ENCODE measurements around the gene CYTH4. TPM values are rescaled to one million over a fixed set of nuclear protein-coding genes. Genes with fewer than 3 reads are reported as not detected.

The CYTH4 gene
- total and polyA plus RNA-seq, 3 experiments from 2014 or later, result 23.1 to 80.2 (median 24.7) TPM

DNA sequence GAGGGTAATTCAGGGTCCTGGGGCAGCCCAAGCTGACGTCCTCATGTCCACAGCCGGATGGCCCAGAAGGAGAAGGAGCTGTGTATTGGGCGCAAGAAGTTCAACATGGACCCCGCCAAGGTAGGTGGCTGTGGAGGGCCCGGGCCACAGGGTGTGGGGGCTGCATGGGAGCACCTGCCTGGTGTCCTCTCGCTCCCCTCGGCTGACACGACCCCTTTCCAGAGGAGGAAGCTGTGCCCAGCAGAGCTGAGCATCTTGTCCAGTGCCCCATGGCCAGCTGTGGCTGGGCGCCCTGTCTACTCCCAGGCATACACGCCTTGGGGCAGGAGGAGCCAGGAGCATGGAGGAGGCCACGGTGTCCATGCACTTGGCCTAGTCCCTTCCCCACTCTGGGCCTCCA is 13.6 kb downstream of the CYTH4 start:
- H3K9me3 Mint-ChIP-seq, result no peaks in the 10 kb centered on the region
- peaks cover 13 to 97% (median 16%) of the 10 kb centered on the region in 3 donors for H3K36me3 Mint-ChIP-seq
- ChIA-PET POLR2A (no interaction called here), CTCF (interaction anchor here (1.2 kb wide), 1 partner anchor 271 kb away, joined by 3 read pairs; no protein-coding TSS in a partner anchor)
- DNase-seq, result no peak
- H3K27me3 ChIP-seq (ENCODE audit: insufficient read depth, low read length, poor library complexity, severe bottlenecking), result no peaks in the 10 kb centered on the region
- H3K4me1 ChIP-seq (ENCODE audit: insufficient read depth, low read length), result peaks cover 53% of the 10 kb centered on the region
- peaks cover 58 to 81% (median 65%) of the 10 kb centered on the region in 3 donors for H3K4me1 Mint-ChIP-seq
- no peak overlapping the region for H3K4me3 ChIP-seq (ENCODE audit: low read length)
- H3K27ac ChIP-seq (ENCODE audit: low read depth, low read length), result no peak overlapping the region
- H3K4me3 Mint-ChIP-seq, result no peak overlapping the region
- peak overlapping the region in 2 of 8 donors; percentile 74 to 86 for H3K27ac Mint-ChIP-seq
- peaks cover 0 to 3% of the 10 kb centered on the region in 2 donors for H3K27me3 Mint-ChIP-seq
- peaks cover 59% of the 10 kb centered on the region for H3K36me3 ChIP-seq (ENCODE audit: insufficient read depth, low read length)
- H3K9me3 ChIP-seq (ENCODE audit: low read length), result no peaks in the 10 kb centered on the region

DNA sequence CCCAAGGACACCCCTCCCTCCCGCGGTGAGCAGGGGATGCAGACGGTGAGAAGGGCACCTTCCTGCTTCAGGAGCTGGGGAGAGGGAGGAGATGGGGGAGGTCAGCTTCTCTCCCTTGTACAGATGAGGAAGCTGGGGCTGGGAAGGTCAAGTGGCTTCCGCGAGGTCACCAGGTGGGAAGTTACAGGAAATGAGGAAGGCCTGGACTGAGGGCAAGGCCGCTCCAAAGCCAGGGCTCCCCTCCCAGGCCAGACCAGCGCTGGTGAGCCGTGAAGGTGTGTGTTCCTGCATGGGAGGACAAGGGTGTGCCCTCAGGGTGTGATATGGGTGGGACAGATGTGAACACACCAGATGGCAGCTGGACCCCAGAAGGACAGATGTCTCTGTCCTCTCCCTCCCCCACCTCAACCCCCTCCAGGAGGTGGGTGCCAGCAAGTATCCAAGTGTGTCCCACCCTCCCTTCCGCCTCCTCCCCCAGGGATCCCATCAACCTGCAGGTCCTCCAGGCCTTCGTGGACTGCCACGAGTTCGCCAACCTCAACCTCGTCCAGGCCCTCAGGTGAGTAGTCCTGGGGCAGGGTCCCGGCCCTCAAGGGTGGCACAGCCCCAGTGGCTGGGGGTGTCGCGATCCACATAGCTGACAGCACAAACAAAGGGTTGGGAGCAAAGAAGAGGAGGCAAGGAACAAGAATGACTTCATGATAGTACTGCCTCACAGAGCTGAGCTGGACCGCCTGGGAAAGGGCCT is 16.6 kb downstream of the CYTH4 start:
- peak overlapping the region in 7 of 8 donors; percentile 35 to 95 (median 89) for H3K27ac Mint-ChIP-seq

DNA sequence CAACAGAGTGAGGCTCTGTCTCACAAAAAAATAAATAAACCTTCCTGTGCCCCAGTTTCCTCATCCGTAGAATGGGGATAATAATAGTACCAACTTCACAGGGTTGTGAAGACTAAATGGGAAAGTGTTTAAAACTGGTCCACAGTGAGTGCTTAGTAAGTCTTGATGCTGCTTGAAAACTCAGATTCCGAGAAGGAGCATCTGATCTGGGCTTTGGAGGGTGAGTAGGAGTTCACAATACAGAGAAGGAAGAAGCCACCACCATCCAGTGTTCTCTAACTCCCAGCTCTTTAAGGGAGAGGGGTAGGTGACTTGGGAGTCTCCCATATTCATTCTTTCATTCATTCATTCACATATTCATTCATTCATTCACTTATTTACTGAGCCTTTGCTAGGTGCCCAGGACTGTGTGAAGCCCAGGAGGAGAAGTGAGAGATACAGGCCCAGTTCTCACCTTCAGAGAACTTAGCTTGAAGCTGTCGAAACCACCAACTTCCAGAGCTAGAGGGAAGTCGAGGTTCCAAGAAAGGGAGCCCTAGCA is 17.7 kb downstream of the CYTH4 start:
- POLR2A ChIA-PET, result interaction anchor here (0.6 to 2.5 kb wide), 6 partner anchors 9 to 524 kb away, joined by 3 to 9 read pairs (median 6); partner anchors contain the start of genes CYTH4 and IFT27
- Histone ChIP-seq H3K36me3 (ENCODE audit: insufficient read depth, low read length) (peaks cover 58% of the 10 kb centered on the region), H3K9me3 (ENCODE audit: low read length) (no peaks in the 10 kb centered on the region), H3K27ac (ENCODE audit: low read depth, low read length) (peak overlapping the region; percentile 12), H3K4me3 (ENCODE audit: low read length) (peak overlapping the region; percentile 29), H3K4me1 (ENCODE audit: insufficient read depth, low read length) (peaks cover 80% of the 10 kb centered on the region), H3K27me3 (ENCODE audit: insufficient read depth, low read length, poor library complexity, severe bottlenecking) (no peaks in the 10 kb centered on the region)
- Mint-ChIP-seq H3K4me1 (peaks cover 53 to 83% (median 66%) of the 10 kb centered on the region in 3 donors), H3K9me3 (no peaks in the 10 kb centered on the region), H3K27ac (peak overlapping the region; percentile 78 to 99 (median 94)), H3K36me3 (peaks cover 9 to 93% (median 18%) of the 10 kb centered on the region in 3 donors), H3K4me3 (peak overlapping the region in 6 of 7 donors; percentile 53 to 77 (median 76)), H3K27me3 (peaks cover 0 to 3% of the 10 kb centered on the region in 2 donors)
- CTCF ChIA-PET, result interaction anchor here (1.0 to 2.8 kb wide), 4 partner anchors 10 to 32 kb away, joined by 3 to 10 read pairs (median 4); no protein-coding TSS in a partner anchor
- no peak for DNase-seq

More for the DNA sequence above, 16.6 kb downstream of the CYTH4 start:
- H3K4me1 ChIP-seq (ENCODE audit: insufficient read depth, low read length), result peaks cover 77% of the 10 kb centered on the region
- peaks cover 9 to 94% (median 16%) of the 10 kb centered on the region in 3 donors for H3K36me3 Mint-ChIP-seq
- CTCF ChIA-PET, result interaction anchor here (1.0 to 2.8 kb wide), 2 partner anchors 11 to 13 kb away, joined by 3 to 10 read pairs; no protein-coding TSS in a partner anchor
- H3K27me3 ChIP-seq (ENCODE audit: insufficient read depth, low read length, poor library complexity, severe bottlenecking), result no peaks in the 10 kb centered on the region
- no peak overlapping the region for H3K4me3 Mint-ChIP-seq
- no peak overlapping the region for H3K4me3 ChIP-seq (ENCODE audit: low read length)
- POLR2A ChIA-PET, result interaction anchor here (0.6 to 2.5 kb wide), 3 partner anchors 15 to 17 kb away, joined by 4 to 9 read pairs (median 4); partner anchors contain the start of gene CYTH4
- peaks cover 51 to 80% (median 62%) of the 10 kb centered on the region in 3 donors for H3K4me1 Mint-ChIP-seq
- H3K27ac ChIP-seq (ENCODE audit: low read depth, low read length), result no peak overlapping the region
- no peaks in the 10 kb centered on the region for H3K9me3 Mint-ChIP-seq
- peaks cover 54% of the 10 kb centered on the region for H3K36me3 ChIP-seq (ENCODE audit: insufficient read depth, low read length)
- DNase-seq, result no peak
- no peaks in the 10 kb centered on the region for H3K9me3 ChIP-seq (ENCODE audit: low read length)
- H3K27me3 Mint-ChIP-seq, result peaks cover 0 to 3% of the 10 kb centered on the region in 2 donors

DNA sequence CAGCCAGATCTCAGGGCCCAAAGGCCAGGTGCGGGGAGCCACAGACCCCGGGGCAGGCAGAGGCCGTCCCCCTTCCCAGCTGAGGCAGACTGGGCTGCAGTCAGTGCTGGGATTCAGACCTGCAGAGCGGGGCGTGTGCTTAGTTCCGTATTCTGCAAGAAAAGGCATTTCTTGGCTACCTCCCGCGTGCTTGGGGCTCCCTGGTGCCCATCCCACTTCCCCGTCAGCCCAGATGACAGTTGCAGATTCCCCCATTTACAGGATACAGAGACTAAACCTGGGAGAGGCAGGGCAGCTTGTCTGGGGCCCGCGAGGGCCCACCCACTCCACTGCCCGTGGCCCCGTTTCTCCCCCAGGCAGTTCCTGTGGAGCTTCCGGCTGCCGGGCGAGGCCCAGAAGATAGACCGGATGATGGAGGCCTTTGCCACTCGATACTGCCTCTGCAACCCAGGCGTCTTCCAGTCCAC is 18.3 kb downstream of the CYTH4 start:
- Mint-ChIP-seq H3K4me1 (peaks cover 55 to 83% (median 72%) of the 10 kb centered on the region in 3 donors), H3K9me3 (no peaks in the 10 kb centered on the region), H3K27me3 (peaks cover 0 to 3% of the 10 kb centered on the region in 2 donors), H3K27ac (peak overlapping the region; percentile 78 to 99 (median 94)), H3K36me3 (peaks cover 9 to 93% (median 19%) of the 10 kb centered on the region in 3 donors), H3K4me3 (peak overlapping the region in 6 of 7 donors; percentile 53 to 77 (median 76))
- POLR2A ChIA-PET, result interaction anchor here (0.6 to 2.5 kb wide), 6 partner anchors 9 to 524 kb away, joined by 3 to 9 read pairs (median 6); partner anchors contain the start of genes CYTH4 and IFT27
- peak overlapping the region; percentile 12 for H3K27ac ChIP-seq (ENCODE audit: low read depth, low read length)
- no peaks in the 10 kb centered on the region for H3K27me3 ChIP-seq (ENCODE audit: insufficient read depth, low read length, poor library complexity, severe bottlenecking)
- H3K4me3 ChIP-seq (ENCODE audit: low read length), result peak overlapping the region; percentile 32
- peaks cover 80% of the 10 kb centered on the region for H3K4me1 ChIP-seq (ENCODE audit: insufficient read depth, low read length)
- peak; percentile 29 to 57 (median 47) for DNase-seq
- H3K9me3 ChIP-seq (ENCODE audit: low read length), result no peaks in the 10 kb centered on the region
- CTCF ChIA-PET, result interaction anchor here (1.0 to 2.8 kb wide), 4 partner anchors 10 to 34 kb away, joined by 3 to 10 read pairs (median 4); no protein-coding TSS in a partner anchor
- peaks cover 58% of the 10 kb centered on the region for H3K36me3 ChIP-seq (ENCODE audit: insufficient read depth, low read length)

DNA sequence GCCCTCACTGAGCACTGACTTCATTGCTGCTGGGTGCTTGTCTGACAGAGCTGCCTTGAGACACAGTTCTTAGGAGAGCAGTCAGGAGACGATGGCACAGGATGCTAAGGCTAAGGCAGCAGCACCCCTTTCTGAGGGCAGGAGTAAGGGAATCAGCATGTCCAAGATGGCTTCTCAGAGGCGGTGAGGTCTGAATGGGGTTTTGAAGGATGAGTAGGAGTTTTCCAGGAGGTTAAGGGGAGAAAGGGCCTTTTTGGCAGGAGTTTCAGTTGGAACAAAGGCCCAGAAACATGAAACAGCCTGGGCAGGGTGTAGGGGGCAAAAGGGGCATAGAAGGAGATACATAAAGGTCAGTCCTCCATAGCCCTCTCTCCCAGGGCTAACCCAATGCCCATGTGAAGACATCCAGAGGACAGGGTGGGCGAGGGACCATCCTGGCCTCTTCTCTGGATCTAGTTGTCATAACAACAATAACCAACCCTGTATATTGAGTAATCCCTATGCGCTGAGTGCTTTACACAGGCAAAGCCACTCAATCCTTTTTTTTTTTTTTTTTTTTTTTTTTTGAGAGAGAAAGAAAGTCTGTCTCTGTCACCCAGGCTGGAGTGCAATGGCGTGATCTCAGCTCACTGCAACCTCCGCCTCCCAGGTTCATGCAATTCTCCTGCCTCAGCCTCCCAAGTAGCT is 19.0 kb downstream of the CYTH4 start:
- Histone ChIP-seq H3K27me3 (ENCODE audit: insufficient read depth, low read length, poor library complexity, severe bottlenecking) (no peaks in the 10 kb centered on the region), H3K4me3 (ENCODE audit: low read length) (peak overlapping the region; percentile 32), H3K4me1 (ENCODE audit: insufficient read depth, low read length) (peaks cover 88% of the 10 kb centered on the region), H3K36me3 (ENCODE audit: insufficient read depth, low read length) (peaks cover 51% of the 10 kb centered on the region), H3K27ac (ENCODE audit: low read depth, low read length) (peak overlapping the region; percentile 12), H3K9me3 (ENCODE audit: low read length) (no peaks in the 10 kb centered on the region)
- H3K4me1 Mint-ChIP-seq, result peaks cover 62 to 87% (median 79%) of the 10 kb centered on the region in 3 donors
- CTCF ChIA-PET, result interaction anchor here (1.0 to 2.8 kb wide), 4 partner anchors 9 to 35 kb away, joined by 3 to 10 read pairs (median 3); no protein-coding TSS in a partner anchor
- no peak for DNase-seq
- no peaks in the 10 kb centered on the region for H3K9me3 Mint-ChIP-seq
- POLR2A ChIA-PET, result interaction anchor here (1.3 to 2.5 kb wide), 3 partner anchors 8 to 19 kb away, joined by 6 to 9 read pairs (median 7); partner anchors contain the start of gene CYTH4
- H3K36me3 Mint-ChIP-seq, result peaks cover 9 to 90% (median 19%) of the 10 kb centered on the region in 3 donors
- H3K27me3 Mint-ChIP-seq, result peaks cover 0 to 3% of the 10 kb centered on the region in 2 donors
- peak overlapping the region; percentile 78 to 99 (median 94) for H3K27ac Mint-ChIP-seq
- peak overlapping the region in 5 of 7 donors; percentile 53 to 77 (median 76) for H3K4me3 Mint-ChIP-seq

DNA sequence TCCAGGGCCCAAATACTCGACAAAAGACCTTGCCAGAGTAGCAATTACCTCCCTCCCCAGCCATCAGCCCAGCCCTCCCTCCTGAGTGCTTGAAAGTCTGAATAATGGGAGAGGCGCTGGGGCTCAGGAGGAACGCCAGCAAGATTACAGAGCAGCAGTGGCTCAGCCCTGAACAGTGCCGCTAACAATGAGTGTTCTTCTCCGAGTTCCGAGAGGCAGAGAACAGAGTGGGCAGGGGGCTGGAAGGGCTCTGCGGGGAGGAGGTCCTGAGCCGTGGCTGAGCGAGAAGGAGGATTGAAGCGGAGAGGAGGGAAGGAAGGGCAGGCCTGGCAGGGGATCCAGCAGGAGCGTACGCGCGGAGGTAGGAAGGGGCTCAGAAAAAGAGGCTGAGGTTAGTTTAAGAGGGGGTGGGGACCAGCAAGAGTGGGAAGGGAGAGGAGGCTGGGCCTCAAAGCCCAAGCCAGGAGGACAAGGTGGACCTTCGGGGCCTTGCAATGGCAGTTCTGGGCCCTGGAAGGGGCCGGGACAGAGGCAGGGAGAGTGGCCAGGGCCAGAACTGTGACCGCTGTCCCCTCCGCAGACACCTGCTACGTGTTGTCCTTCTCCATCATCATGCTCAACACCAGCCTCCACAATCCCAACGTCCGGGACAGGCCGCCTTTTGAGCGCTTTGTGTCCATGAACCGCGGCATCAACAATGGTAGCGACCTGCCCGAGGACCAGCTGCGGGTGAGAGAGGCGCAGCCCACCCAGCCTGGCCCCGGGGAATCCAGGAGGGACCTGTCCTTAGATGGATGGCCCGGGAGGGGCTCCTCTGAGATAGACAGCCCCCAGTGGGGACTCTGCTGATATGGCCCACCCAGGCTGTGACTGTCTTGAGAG is 20.6 kb downstream of the CYTH4 start:
- peak overlapping the region; percentile 62 to 98 (median 88) for H3K27ac Mint-ChIP-seq
- Histone ChIP-seq H3K27ac (ENCODE audit: low read depth, low read length) (no peak overlapping the region), H3K36me3 (ENCODE audit: insufficient read depth, low read length) (peaks cover 35% of the 10 kb centered on the region), H3K4me3 (ENCODE audit: low read length) (no peak overlapping the region), H3K4me1 (ENCODE audit: insufficient read depth, low read length) (peaks cover 94% of the 10 kb centered on the region), H3K27me3 (ENCODE audit: insufficient read depth, low read length, poor library complexity, severe bottlenecking) (no peaks in the 10 kb centered on the region), H3K9me3 (ENCODE audit: low read length) (no peaks in the 10 kb centered on the region)
- H3K4me3 Mint-ChIP-seq, result no peak overlapping the region
- H3K4me1 Mint-ChIP-seq, result peaks cover 69 to 93% (median 85%) of the 10 kb centered on the region in 3 donors
- H3K27me3 Mint-ChIP-seq, result peaks cover 0 to 3% of the 10 kb centered on the region in 2 donors
- no peaks in the 10 kb centered on the region for H3K9me3 Mint-ChIP-seq
- ChIA-PET CTCF (interaction anchor here (1.3 kb wide), 1 partner anchor 35 kb away, joined by 3 read pairs; no protein-coding TSS in a partner anchor), POLR2A (no interaction called here)
- no peak for DNase-seq
- peaks cover 9 to 79% (median 15%) of the 10 kb centered on the region in 3 donors for H3K36me3 Mint-ChIP-seq
